BLaER1 (cell line): ENCODE measurements around the gene DPP10.
"Not testable (repeated sequence)": the region's sequence is repeated elsewhere in the genome, so short reads cannot be mapped to it uniquely, and the experiment has no call there.

Experiments
- H3K27ac ChIP-seq: shearing (Covaris generic); formaldehyde crosslinking; 2 replicates; pipeline ENCODE4 v1.8.1; 2022
- H3K27me3 ChIP-seq: shearing (Covaris generic); formaldehyde crosslinking; 2 replicates; pipeline ENCODE4 v1.8.1; 2022
- H3K36me3 ChIP-seq: shearing (Covaris generic); formaldehyde crosslinking; 2 replicates; pipeline ENCODE4 v1.8.1; 2022
- H3K4me1 ChIP-seq: shearing (Covaris generic); formaldehyde crosslinking; 2 replicates; pipeline ENCODE4 v1.8.1; 2022
- H3K4me2 ChIP-seq: shearing (Covaris generic); formaldehyde crosslinking; 2 replicates; pipeline ENCODE4 v1.8.1; 2022
- H3K4me3 ChIP-seq: shearing (Covaris generic); formaldehyde crosslinking; 2 replicates; pipeline ENCODE4 v1.8.1; 2022
- H3K9ac ChIP-seq: shearing (Covaris generic); formaldehyde crosslinking; 2 replicates; pipeline ENCODE4 v1.8.1; 2022
- H3K9me3 ChIP-seq: shearing (Covaris generic); formaldehyde crosslinking; 2 replicates; pipeline ENCODE4 v1.8.1; 2022
- H4K20me1 ChIP-seq: shearing (Covaris generic); formaldehyde crosslinking; 2 replicates; pipeline ENCODE4 v1.8.1; 2022
- Cebpa-rat ChIP-seq: shearing (Covaris generic); IDR thresholded peaks from 2 replicates; pipeline ENCODE4 v1.8.1; 2022

DPP10 gene

DNA sequence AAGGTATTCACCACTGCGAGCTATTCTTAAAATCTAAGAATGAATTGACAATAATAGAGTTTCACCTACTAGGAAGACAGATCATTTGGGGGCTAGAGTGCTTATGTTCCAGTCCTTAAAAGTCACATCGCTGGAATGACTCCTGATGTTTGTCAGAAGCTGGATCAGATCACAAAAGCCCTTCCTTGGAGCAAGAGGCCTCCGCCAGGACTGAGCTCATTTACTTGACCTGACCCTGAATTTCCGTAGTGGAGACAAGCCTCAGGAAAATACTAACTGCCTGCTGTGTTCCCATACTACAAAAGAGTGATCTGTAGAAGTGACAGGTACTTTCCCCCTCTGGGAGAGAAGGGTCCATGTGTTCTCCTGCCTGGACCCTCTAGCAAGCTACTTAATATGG is 483.9 kb downstream of the DPP10 start:
- Histone ChIP-seq H3K9ac (no peak overlapping the region), H3K9me3 (peaks cover 13% of the 10 kb centered on the region), H4K20me1 (no peaks in the 10 kb centered on the region), H3K4me3 (no peak overlapping the region), H3K27ac (no peak overlapping the region), H3K4me2 (no peak overlapping the region), H3K27me3 (no peaks in the 10 kb centered on the region), H3K36me3 (no peaks in the 10 kb centered on the region), H3K4me1 (no peaks in the 10 kb centered on the region)
- no peak for TF ChIP-seq Cebpa-rat

DNA sequence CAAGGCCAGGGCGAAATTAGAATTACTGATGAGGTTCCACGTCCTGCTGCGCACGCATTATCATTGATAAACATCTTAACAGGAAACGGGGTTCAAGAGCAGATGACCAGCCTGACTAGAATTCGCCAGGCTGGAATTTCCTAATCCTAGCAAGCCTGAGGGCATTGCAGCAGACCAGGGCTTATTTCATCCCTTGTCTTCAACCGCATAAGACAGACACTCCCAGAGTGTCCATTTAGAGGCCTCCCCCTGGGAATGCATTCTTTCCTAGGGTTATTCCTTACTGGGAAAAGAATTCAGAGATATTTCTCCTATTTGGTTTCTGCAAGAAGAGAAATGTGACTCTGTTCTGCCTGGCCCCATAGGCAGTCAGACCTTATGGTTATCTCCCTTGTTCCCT is 486.8 kb downstream of the DPP10 start:
- TF ChIP-seq Cebpa-rat: no peak
- H3K4me2 ChIP-seq: no peak overlapping the region
- no peaks in the 10 kb centered on the region for H3K36me3 ChIP-seq
- H3K4me1 ChIP-seq: no peaks in the 10 kb centered on the region
- H3K27me3 ChIP-seq: no peaks in the 10 kb centered on the region
- peaks cover 13% of the 10 kb centered on the region for H3K9me3 ChIP-seq
- H3K4me3 ChIP-seq: no peak overlapping the region
- no peaks in the 10 kb centered on the region for H4K20me1 ChIP-seq
- H3K9ac ChIP-seq: no peak overlapping the region
- no peak overlapping the region for H3K27ac ChIP-seq

DNA sequence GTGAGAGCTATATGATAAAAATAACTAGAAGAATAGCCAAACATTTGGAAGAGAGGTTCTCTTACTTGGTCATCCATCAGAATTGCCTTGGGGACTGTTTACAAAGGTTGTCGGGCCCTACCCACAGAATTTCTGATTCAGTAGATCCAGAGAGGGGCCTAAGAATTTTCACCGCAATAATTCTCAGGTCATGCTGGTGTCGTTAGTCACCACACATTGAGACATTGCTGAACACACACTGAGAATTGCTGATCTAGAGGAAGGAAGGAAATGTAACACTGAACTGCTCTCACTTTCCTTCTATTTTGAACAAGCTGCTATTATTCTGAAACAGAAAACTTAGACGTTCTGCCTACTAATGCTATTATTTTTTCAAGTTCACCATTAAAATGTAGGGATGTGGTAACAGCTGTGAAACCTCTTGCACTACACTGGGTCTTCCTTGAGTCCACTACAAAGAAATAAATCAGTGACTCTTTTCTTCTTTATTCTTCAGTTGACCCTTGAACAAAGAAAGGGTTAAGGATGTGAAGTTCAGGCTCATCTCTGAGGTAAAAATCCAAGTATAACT is 491.3 kb downstream of the DPP10 start:
- Histone ChIP-seq H3K4me2 (no peak overlapping the region), H3K27ac (no peak overlapping the region), H3K9ac (no peak overlapping the region), H3K4me3 (no peak overlapping the region), H3K36me3 (no peaks in the 10 kb centered on the region), H3K27me3 (no peaks in the 10 kb centered on the region), H3K9me3 (peaks cover 7% of the 10 kb centered on the region), H3K4me1 (no peaks in the 10 kb centered on the region), H4K20me1 (no peaks in the 10 kb centered on the region)
- no peak for TF ChIP-seq Cebpa-rat

DNA sequence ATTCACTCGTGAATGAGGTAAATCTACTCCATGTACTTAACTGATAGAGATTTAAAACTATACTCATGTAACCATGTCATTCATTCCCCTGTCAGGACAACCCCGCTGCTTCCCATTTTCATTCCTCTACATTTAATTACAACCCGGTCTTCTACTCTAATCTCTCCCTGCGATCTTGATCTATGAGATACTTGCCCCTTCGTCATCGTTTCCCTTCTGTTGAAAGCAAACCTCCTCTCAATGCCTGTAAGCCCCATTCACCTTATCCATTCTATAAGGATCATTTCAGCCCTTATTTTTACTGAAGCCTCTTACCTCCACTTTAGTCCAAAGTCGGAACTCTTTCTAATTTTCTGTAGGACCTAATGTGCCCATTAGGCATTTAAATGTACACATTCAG is 492.6 kb downstream of the DPP10 start:
- Histone ChIP-seq H3K36me3 (no peaks in the 10 kb centered on the region), H4K20me1 (no peaks in the 10 kb centered on the region), H3K27me3 (no peaks in the 10 kb centered on the region), H3K4me2 (no peak overlapping the region), H3K4me1 (no peaks in the 10 kb centered on the region), H3K9me3 (no peaks in the 10 kb centered on the region), H3K4me3 (no peak overlapping the region), H3K9ac (no peak overlapping the region), H3K27ac (no peak overlapping the region)
- TF ChIP-seq Cebpa-rat: no peak

DNA sequence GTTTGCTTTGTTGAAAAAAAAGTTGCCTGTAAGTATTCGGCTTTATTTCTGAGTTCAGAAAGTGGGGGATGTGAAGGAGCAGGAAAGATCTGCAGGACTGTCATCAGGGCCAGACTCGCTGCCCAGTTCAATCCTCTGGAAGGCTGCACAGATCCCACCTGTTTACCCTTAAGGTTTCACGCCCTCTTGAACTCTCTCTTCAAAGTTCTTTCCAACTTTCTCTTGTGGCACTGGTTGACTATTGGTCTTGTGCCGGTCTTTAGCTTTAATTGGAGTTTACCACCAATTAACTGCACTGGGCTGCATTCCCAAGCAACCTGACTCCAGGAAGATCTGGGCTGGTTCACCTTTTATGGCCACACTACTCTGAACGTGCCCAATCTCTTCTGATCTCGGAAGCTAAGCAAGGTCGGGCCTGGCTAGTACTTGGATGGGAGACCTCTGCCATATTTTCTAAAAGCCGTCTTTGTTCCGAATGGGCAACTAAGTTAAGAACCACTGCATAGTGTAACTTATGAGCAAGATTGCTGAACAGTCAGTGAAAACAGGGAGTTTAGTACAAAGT is 495.0 kb downstream of the DPP10 start:
- Histone ChIP-seq H3K36me3 (no peaks in the 10 kb centered on the region), H4K20me1 (no peaks in the 10 kb centered on the region), H3K27ac (no peak overlapping the region), H3K27me3 (no peaks in the 10 kb centered on the region), H3K4me1 (no peaks in the 10 kb centered on the region), H3K9ac (no peak overlapping the region), H3K9me3 (no peaks in the 10 kb centered on the region), H3K4me2 (no peak overlapping the region), H3K4me3 (no peak overlapping the region)
- TF ChIP-seq Cebpa-rat: no peak

DNA sequence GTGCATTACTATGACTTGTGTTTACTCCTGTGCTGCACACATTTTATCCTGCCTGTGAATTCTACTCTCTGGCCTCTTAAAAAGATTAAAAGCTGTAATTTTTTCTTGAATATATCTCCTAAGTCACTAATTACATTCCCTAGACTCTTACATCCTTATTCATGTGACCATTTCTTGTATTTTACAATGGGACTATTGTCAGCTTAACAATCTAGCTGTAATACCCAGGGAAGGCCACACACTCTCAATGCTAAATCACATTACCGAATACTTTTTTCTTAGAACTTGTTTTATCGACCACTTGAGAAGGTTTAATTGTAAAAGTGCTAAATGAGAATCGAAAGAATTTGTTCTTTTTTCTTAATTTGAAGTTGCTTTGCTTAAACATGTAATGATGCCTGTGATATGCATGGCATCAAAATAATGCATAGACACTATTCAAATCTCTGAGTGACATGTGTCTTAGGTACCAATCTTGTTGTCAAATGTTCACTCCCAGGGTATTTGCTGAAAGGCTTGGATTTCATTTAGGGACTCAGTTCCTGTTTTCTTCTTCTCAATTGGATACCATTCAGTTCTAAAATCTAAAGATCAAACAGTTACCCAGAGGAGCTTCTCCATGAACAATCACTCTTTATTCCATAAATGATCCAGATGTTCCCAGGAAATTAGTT is 498.5 kb downstream of the DPP10 start:
- H3K9ac ChIP-seq: no peak overlapping the region
- H3K9me3 ChIP-seq: no peaks in the 10 kb centered on the region
- no peak for TF ChIP-seq Cebpa-rat
- H3K27me3 ChIP-seq: no peaks in the 10 kb centered on the region
- no peak overlapping the region for H3K4me3 ChIP-seq
- H3K4me2 ChIP-seq: no peak overlapping the region
- H3K36me3 ChIP-seq: no peaks in the 10 kb centered on the region
- no peaks in the 10 kb centered on the region for H4K20me1 ChIP-seq
- H3K4me1 ChIP-seq: no peaks in the 10 kb centered on the region
- no peak overlapping the region for H3K27ac ChIP-seq

DNA sequence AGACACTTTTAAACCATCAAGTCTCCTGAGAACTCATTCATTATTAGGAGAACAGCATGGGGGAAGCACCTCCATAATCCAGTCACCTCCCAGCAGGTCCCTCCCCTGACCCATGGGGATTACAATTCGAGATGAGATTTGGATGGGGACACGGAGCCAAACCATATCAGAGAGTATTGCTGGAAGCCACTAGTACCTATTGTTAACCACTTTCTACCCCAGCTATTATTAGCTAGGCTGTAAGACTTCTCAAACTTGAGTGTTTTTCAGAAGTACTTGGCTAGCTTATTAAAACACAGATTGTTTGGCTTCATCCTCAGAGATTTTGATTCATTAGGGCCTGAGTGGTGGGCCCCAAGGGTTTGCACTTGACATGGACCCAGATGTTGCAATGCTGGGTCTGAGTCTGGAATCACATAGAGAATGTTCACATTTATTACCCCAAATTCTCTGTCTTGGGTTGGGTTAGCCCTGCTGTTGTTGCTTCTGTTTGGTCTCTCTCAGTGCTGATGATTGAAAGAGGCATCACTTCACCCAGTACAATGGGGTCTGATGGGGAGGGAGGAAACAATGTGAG is 506.9 kb downstream of the DPP10 start:
- Histone ChIP-seq H3K27ac (no peak overlapping the region), H4K20me1 (no peaks in the 10 kb centered on the region)
- no peak for TF ChIP-seq Cebpa-rat

DNA sequence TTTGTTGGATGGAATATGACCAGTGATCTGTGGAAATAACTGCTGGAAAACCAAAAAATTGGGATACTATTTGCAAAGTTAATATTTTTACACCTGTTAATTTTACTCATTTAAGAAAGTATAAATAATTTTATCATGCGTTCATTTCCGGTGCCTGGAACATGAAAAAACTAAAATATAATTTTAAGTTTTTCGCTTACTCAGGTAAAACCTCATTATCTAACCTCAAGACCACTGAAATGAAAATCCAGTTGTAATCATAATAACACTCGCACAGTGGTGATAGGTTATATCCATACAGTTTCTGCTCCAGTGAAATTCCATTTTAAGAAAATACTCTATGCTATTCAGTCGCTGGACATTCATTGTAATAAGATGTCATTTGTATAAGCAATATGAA is 517.9 kb downstream of the DPP10 start:
- H3K27me3 ChIP-seq: no peaks in the 10 kb centered on the region
- H4K20me1 ChIP-seq: no peaks in the 10 kb centered on the region
- H3K4me1 ChIP-seq: no peaks in the 10 kb centered on the region
- H3K27ac ChIP-seq: no peak overlapping the region
- no peak for TF ChIP-seq Cebpa-rat
- H3K4me3 ChIP-seq: no peak overlapping the region
- no peaks in the 10 kb centered on the region for H3K36me3 ChIP-seq
- no peak overlapping the region for H3K9ac ChIP-seq
- no peak overlapping the region for H3K4me2 ChIP-seq
- H3K9me3 ChIP-seq: no peaks in the 10 kb centered on the region

More for the DNA sequence above, 506.9 kb downstream of the DPP10 start:
- no peaks in the 10 kb centered on the region for H3K9me3 ChIP-seq
- no peaks in the 10 kb centered on the region for H3K27me3 ChIP-seq
- no peaks in the 10 kb centered on the region for H3K36me3 ChIP-seq
- H3K4me3 ChIP-seq: no peak overlapping the region
- no peaks in the 10 kb centered on the region for H3K4me1 ChIP-seq
- no peak overlapping the region for H3K4me2 ChIP-seq
- no peak overlapping the region for H3K9ac ChIP-seq

DNA sequence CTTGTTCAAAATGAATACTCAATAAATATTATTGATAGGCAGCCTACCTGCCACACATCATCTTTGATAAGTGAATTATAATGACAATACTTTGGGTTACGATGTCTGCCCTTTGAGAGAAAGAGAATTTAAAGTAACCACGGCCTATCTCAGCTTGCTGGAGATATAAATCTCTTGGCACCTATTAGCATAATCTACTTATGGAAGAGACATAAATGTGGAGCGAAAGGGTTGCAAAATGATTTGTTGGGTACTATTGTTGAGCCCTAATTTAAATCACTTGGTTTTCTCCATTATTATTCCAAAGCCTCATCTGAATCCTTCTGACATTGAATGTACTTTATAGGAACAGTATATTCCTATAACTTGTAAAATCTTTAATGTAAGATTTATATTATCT is 520.1 kb downstream of the DPP10 start:
- no peaks in the 10 kb centered on the region for H3K9me3 ChIP-seq
- H3K4me3 ChIP-seq: no peak overlapping the region
- H3K27ac ChIP-seq: no peak overlapping the region
- H3K27me3 ChIP-seq: no peaks in the 10 kb centered on the region
- no peaks in the 10 kb centered on the region for H3K4me1 ChIP-seq
- H4K20me1 ChIP-seq: no peaks in the 10 kb centered on the region
- H3K36me3 ChIP-seq: no peaks in the 10 kb centered on the region
- H3K4me2 ChIP-seq: no peak overlapping the region
- TF ChIP-seq Cebpa-rat: no peak
- no peak overlapping the region for H3K9ac ChIP-seq

DNA sequence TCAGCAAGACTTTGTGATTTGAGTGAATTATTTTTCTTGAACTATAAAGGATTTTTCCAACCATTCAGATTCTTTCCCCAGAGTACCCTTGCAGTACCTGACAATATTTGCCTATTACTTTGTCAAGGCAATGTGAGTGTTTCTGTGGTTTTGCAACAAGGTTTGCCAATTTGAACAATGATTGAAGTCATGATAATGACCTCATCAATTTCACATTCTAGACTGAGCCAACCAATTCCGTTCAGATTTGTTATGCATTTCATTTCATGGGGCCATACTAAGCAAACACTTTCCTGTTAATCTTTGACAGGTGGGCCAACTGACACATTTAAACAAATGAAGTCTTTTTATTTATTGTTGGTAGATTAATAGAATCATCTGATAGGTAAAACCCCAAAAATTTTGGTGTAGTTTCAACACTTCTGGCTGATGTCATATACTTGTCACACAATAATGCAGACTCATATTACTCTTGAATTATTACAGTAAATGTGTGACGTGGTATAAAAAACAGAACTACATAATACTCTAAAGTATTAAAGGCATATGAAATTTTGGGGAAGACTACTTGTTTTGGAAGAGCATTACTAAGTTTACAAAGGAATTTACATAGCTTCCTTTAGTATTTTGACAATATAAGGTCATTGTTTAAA is 526.4 kb downstream of the DPP10 start:
- Histone ChIP-seq H3K4me1 (no peaks in the 10 kb centered on the region), H3K9ac (no peak overlapping the region), H4K20me1 (no peaks in the 10 kb centered on the region), H3K36me3 (no peaks in the 10 kb centered on the region), H3K27ac (no peak overlapping the region), H3K4me2 (no peak overlapping the region), H3K27me3 (no peaks in the 10 kb centered on the region), H3K4me3 (no peak overlapping the region), H3K9me3 (no peaks in the 10 kb centered on the region)
- TF ChIP-seq Cebpa-rat: no peak

DNA sequence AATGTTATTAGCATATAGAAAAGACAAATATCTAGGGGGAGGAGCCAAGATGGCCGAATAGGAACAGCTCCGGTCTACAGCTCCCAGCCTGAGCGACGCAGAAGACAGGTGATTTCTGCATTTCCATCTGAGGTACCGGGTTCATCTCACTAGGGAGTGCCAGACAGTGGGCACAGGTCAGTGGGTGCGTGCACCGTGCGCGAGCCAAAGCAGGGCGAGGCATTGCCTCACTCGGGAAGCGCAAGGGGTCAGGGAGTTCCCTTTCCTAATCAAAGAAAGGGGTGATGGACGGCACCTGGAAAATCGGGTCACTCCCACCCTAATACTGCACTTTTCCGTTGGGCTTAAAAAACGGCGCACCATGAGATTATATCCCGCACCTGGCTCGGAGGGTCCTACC is 561.9 kb downstream of the DPP10 start:
- not testable (repeated sequence) for H4K20me1 ChIP-seq, H3K4me2 ChIP-seq, H3K27ac ChIP-seq, H3K36me3 ChIP-seq, H3K4me1 ChIP-seq, H3K4me3 ChIP-seq, H3K9ac ChIP-seq, H3K9me3 ChIP-seq, H3K27me3 ChIP-seq
